Endothelial cell (in vitro differentiated cells): ENCODE results near the gene PRSS50. TPM values are rescaled to one million over a fixed set of nuclear protein-coding genes. Genes with fewer than 3 reads are reported as not detected.

ENCODE experiments used
- DNase-seq: peaks from one replicate; pipeline ENCODE4 v3.0.0; 2021; ENCODE audit warnings: low spot score
- H3K27ac Mint-ChIP-seq: one replicate; pipeline ENCODE4 v1.8.0; 2021; ENCODE audit warnings: mixed read lengths, inconsistent platforms; ENCODE audit not compliant: unreplicated experiment
- H3K27me3 Mint-ChIP-seq: one replicate; pipeline ENCODE4 v1.8.0; 2021; ENCODE audit warnings: mild to moderate bottlenecking, moderate library complexity, mixed read lengths, inconsistent platforms; ENCODE audit not compliant: unreplicated experiment
- H3K36me3 Mint-ChIP-seq: one replicate; pipeline ENCODE4 v1.8.0; 2021; ENCODE audit warnings: mild to moderate bottlenecking, low read depth, mixed read lengths, inconsistent platforms; ENCODE audit not compliant: unreplicated experiment
- H3K4me1 Mint-ChIP-seq: one replicate; pipeline ENCODE4 v1.8.0; 2021; ENCODE audit warnings: mild to moderate bottlenecking, mixed read lengths, inconsistent platforms; ENCODE audit not compliant: unreplicated experiment
- H3K4me3 Mint-ChIP-seq: one replicate; pipeline ENCODE4 v1.8.0; 2021; ENCODE audit warnings: mild to moderate bottlenecking, mixed read lengths, inconsistent platforms; ENCODE audit not compliant: unreplicated experiment
- H3K9me3 Mint-ChIP-seq: one replicate; pipeline ENCODE4 v1.8.0; 2021; ENCODE audit warnings: mixed read lengths, inconsistent platforms; ENCODE audit not compliant: unreplicated experiment
- CTCF ChIP-seq: fragments of 200-600 bp; sonication (generic); IDR thresholded peaks from one replicate; pipeline ENCODE4 v1.5.0; 2021; ENCODE audit warnings: antibody characterized with exemption; ENCODE audit not compliant: unreplicated experiment
- total RNA-seq: library from RNA; stranded (reverse); fragmentation: NEBNext Ultra II Directional; extraction: Animal tissue kit (Norgen Biotek cat#: 25700); gene quantifications from one replicate; pipeline ENCODE4 v1.2.1, GENCODE V29; 2021; ENCODE audit not compliant: unreplicated experiment

The PRSS50 gene
- total RNA-seq, 1 donor from 2014 or later = 0.38 TPM

DNA sequence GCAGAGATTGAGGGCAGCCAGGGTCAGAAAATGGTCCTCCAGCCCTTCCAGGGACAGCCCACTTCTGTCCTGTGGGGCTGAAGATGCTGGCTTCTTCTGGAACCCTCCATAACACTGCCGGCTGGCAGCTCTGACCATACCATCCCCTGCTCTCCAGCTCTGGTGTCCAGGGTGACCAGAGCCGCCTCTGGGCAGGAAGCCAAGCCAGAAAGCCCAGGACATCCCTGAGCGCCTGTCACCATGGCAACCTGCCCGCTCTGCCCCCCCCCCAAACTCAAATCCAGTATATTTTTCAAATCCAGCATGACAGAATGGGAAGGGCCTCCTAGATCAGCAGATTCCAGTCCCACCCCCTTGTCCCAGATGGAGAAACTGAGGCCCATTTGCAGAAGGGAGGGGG is 16.9 kb downstream of the PRSS50 start:
- H3K36me3 Mint-ChIP-seq = no peaks in the 10 kb centered on the region
- H3K27ac Mint-ChIP-seq = no peak overlapping the region
- peaks cover 9% of the 10 kb centered on the region for H3K27me3 Mint-ChIP-seq

DNA sequence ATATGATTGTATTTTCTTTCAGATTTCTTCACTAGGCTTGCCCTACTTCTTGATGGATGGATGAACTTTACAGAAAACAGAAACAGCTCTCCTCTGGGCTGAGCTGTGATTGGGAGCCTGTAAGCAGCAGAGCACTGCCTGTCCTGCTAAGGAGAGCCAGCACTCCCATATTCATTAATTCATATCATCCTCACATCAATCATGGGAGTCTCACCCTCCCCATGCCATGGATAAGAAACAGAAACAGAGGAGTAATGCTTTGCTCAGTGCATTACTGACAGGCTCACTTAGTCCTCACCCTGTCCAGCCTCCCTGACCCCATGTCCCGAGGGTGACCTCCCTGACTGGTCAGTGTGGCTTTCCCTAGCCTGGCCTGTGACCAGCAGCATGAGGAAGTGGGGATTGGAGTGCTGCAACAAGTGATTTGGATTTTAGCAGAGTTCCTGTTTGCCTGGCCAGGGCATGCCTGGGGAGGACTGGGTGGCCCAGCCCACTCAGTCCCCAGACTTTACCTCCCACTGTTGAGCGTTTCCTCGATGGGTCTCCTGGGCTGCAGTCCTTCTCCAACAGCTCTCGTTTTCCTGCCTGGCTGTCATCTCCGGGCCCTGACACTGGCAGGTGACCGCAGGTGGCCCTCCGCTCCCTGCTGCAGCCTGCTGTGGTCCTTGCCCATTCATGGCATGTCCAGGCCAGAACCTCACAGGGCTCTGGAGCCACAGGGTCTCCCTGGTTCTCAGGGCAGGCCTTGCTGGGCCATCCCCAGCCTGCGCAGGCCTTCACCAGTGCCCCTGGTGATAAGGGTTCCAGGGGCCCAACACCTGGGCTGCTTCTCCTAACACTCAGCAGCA is 17.8 kb downstream of the PRSS50 start:
- H3K27ac Mint-ChIP-seq = no peak overlapping the region
- H3K27me3 Mint-ChIP-seq = peaks cover 11% of the 10 kb centered on the region
- no peaks in the 10 kb centered on the region for H3K9me3 Mint-ChIP-seq
- DNase-seq = no peak
- no peak overlapping the region for H3K4me3 Mint-ChIP-seq
- H3K4me1 Mint-ChIP-seq = peaks cover 11% of the 10 kb centered on the region
- H3K36me3 Mint-ChIP-seq = no peaks in the 10 kb centered on the region
- TF ChIP-seq CTCF = no peak

More for the DNA sequence above, 16.9 kb downstream of the PRSS50 start:
- no peak for TF ChIP-seq CTCF
- no peak for DNase-seq
- peaks cover 5% of the 10 kb centered on the region for H3K4me1 Mint-ChIP-seq
- no peak overlapping the region for H3K4me3 Mint-ChIP-seq
- H3K9me3 Mint-ChIP-seq = no peaks in the 10 kb centered on the region

DNA sequence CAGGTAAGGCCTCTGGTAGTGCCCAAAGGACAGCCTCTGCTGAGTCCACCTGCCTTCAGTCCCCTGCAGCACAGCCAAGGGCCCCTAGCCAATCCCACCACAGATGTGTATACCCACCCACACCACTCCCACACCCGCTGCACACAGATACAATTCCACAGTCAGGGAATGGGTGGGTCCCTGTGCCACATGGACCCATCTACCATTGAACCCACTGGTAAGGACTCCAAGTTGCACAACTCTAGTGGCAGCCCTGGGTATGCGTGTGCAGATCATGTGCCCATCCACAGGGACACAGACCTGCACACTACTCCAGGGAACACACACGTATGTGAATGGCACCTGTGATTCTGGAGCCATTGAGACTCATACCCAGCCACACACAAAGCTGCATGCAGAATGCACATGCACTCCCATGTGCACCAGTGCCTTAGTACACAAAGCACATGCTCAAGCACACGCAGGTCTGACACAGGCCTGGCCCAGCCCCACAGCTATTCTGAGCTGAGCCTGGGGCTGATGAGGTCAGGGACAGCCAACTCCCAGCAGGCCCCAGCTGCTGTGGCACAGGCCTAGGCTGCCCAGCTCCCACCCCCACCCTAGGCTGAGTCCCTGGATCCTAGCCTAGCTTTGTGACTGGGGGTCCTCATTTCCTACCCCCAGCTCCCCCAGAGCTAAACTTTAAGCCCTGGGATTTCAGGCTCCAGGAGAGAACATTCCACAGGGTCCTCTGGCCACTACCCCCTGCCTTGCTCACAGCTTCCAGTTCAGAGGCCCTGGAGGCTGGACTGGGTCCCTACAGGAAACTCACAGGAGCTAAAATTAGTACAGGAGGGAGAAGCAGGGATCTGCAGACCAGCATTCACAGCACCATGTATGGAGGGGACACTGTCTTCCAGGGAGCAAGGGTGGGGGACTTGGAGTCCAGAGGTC is 21.4 kb downstream of the PRSS50 start:
- H3K4me3 Mint-ChIP-seq = no peak overlapping the region
- H3K27ac Mint-ChIP-seq = peak overlapping the region; percentile 24
- H3K27me3 Mint-ChIP-seq = peaks cover 16% of the 10 kb centered on the region
- H3K4me1 Mint-ChIP-seq = peaks cover 16% of the 10 kb centered on the region
- no peaks in the 10 kb centered on the region for H3K9me3 Mint-ChIP-seq
- no peaks in the 10 kb centered on the region for H3K36me3 Mint-ChIP-seq
- no peak for DNase-seq
- no peak for TF ChIP-seq CTCF

DNA sequence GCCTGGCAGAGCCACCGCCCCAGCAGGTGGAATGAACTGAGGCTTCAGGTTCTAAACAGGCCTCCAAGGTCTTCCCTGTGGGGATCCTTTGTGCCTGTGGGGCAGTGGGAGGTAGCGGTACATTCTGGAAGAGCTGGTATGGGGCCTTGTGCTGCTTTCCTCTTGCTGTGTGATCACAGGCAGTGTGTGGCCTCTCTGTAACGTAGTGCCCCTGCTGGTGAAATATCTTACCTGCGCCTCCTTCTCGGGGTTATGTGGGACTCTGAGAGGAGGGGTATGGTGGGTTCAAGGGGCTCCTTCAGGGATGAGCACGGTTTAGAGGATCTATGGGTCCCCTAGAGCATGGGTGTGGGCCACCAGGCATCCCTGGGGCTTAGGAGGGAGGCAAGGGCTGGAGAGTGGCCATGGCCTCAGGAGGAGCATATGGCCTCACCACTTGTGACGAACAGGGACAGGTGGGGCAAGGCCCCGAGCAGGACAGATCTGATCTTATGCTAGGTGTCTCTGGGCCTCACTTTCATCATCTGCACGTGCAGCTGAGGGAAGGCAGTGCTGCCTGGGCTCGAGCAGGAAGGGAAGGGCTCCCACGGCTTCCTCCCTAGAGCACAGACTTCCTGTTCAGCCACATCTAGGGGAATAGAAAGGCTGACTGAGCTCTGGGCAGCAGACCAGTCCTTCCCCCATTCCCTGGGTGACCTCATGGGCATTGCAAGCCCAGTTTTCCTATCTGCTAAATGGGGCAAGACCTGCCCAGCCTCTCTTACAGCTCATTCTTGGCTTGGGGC is 22.3 kb downstream of the PRSS50 start:
- Mint-ChIP-seq H3K4me1 (peaks cover 16% of the 10 kb centered on the region), H3K4me3 (no peak overlapping the region), H3K27ac (peak overlapping the region; percentile 24), H3K27me3 (peaks cover 18% of the 10 kb centered on the region), H3K9me3 (no peaks in the 10 kb centered on the region), H3K36me3 (no peaks in the 10 kb centered on the region)
- DNase-seq = peak; percentile 42
- peak; percentile 54 for TF ChIP-seq CTCF
